HG03469 (cell line): ENCODE measurements around the gene ARL4C.

ENCODE experiments used
- ATAC-seq: cut with Tn5 transposase; IDR thresholded peaks from one replicate; pipeline ENCODE4 v1.9.1; 2021; ENCODE audit warnings: mild to moderate bottlenecking, moderate library complexity, moderate number of reproducible peaks; ENCODE audit not compliant: unreplicated experiment

ARL4C gene

GRCh38 chr2:234500394-234501006 is 3.6 kb upstream of the ARL4C start:
- ATAC-seq, result peak; percentile 42

DNA sequence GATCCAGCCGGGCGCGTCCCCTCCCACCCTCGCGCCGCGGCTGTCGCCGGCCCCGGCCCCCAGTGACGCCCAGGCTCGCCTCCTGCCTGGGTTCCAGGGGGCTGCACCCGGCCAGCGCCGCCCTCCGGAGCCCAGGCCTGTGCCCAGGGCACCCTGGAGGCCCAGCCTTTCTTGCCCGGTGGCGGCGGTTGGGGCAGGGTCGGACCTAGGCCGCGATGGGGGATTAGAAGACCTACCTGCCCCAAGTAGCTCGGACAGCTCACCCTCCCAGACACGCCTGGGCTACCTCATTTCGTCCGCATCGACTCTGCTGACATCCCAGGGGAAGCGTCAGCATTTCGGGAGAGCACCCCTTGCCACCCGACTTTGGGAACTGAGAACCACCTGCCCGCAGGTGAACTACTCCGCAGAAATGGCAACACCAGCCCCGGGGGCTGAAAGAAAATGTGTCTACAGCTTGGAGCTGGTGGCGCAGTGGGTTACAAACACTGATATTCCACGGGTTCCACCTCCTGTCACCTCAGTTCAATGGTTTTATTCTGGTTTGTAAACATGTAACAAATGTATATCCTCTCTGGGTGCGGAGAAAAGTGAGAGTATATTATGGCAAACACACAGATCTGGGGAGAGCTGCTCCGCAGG is 834 bp upstream of the ARL4C start:
- ATAC-seq, result no peak

DNA sequence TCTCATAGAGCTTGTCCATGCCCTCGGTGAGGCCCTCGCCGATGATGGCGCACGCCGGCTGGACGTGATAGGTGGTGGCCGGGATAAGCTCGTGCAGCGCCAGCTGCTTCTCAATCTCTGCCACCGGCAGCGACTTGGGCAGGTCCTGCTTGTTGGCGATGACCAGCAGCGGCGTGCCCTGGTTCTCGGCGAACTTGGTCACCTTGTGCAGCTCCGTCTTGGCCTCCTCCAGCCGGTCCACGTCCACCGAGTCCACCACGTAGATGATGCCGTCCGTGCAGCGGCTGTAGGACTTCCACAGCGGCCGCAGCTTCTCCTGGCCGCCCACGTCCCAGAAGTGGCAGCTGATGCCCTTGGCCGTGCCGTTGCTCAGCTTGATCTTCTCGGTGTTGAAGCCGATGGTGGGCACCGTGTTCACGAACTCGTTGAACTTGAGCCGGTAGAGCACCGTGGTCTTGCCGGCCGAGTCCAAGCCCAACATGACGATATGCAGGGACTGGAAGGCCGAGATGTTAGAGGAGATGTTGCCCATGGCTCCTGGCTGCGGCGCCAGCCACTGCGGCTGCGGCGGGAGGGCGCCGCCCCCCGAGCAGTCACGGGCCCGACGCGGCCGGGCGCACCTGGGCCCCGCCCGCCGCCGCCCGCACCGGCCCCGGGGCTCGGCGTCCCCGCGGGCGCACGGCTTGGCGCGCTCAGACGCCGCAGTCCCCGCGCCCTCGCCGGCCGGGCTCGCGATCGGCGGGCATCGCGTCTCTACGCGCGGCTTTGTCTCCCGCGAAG is 636 bp downstream of the ARL4C start:
- ATAC-seq, result no peak

DNA sequence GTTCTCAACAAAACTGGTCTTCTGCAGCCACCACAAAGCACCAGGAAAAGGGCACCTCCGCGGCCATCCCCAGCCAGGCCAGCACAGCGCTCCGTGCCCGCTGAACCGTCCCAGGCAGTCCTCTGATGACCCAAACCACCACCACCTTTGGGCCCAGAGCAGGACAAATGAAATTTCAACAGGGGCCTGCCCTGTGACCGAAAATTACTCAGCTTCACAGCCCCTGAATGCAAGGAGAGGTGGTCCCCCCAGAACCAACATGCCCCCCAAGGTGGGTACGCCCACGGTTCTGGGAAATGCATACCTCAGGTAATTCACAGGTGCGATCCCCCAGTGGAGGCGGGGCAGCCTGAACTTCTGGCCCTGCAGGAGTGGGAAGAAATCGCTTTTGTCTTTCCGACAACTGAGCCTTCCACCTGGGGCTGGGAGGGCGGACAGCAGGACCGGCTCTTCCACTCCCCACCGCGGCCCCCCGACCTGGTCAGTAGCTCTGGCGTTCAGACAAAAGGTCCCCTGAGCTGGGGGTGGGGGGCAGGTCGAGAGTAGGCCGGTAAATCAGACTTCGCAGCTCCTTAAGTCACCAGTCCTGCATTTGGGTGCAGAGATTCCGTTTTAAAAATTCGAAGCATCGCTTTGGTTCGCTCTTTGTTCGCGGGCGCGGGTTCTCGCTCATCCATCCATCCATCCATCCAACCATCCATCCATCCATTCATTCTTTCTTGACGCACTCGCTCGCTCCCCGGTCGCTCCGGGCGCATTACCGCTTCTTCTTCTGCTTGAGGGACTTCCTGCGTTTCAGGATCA is 1.4 kb downstream of the ARL4C start:
- ATAC-seq, result no peak

DNA sequence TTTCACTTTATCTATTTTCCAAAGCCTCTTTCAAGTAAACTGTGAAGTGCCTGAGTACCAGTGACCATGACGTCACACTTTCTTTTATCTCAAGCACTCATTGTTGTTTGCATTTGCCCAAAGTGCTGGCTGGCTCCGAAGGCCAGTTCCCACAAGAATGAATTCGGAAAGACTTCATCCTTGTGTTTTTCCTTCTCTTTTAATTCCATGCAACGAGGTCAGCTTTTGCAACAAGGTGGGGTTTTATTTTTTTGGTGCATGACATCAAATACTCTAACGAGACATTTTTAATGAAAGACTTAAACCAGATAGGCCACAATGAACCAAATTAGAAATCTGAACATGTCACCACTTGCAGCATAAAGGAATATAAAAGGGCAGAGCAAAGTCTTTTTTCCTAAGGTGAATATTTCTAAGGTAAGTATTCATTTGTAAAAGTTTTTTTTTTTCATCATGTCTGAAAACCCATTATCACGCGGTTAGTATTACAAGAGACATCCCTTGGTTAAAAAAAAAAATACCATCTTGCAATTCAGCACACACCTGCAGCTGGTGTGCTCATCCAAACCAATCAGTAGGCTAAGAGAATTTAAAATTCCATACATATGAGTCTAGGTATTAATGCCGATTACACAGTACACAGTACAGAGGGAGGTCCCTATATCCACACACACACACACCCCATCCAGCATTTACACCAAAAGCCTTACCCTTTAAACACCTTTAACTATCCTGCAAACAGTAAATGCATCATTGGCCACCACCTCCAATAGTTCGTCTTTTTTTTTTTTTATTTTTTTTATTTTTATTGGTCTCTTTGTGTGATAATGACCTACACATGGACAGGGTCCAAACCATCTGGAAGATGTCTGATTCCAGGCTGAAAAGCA is 2.3 kb downstream of the ARL4C start:
- no peak for ATAC-seq

- ATAC-seq, result no peak
Observed at GRCh38 chr2:234493796-234494195, 3.1 kb downstream of the ARL4C start.

DNA sequence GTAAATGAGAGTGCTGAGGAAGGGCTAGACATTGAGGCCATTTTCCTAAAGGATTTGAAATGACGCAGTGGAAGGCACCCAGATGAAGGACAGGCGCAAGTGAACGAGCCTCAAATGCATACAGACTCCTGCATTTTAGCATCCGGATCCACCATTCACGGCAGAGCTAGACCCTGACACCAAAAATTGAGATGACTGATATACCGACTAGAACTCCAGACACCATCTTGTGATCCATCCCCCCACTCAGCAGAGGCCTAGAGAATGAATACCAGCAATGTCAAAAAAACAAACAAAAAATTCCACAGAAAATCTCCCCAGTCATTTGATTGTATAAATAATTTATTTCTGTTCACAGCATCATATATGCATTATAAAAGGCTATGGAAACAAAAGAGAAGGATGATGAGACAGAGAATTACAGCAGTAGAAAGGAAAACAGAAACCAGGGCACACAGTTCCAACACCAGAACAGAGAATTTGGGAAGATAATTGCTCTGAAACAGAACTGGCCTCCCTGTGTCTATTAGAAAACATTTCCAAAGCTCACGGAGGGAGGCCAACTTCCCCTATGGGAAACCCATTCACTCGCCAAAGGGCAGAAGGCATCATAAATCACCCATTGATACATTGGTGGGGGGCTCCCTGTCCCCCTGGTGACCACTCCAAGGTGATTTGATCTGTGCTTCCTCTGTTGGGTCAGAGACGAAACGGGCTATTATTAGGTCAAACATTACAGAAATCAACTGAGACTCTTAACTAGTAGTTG is 4.0 kb downstream of the ARL4C start:
- ATAC-seq, result no peak

DNA sequence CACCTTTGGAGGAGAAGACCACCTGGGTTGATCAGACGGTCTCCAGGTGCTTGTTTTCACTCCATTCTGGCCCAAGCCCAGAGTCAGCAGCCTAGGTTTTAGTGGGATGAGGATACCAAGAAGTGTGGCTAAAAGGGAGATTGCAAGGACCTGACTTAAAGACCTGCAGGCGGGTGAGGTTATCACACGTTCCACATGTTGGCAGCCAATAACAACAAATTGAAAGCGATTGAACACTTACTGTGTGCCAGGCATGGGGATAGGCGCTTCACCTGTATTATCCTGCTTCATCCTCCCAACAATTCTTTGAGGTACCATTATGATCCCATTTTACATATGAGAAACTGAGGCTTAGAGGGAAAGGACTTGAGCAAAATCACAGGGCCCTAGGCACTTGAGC is 5.0 kb downstream of the ARL4C start:
- ATAC-seq, result no peak

GRCh38 chr2:234491281-234491680 is 5.6 kb downstream of the ARL4C start:
- no peak for ATAC-seq

DNA sequence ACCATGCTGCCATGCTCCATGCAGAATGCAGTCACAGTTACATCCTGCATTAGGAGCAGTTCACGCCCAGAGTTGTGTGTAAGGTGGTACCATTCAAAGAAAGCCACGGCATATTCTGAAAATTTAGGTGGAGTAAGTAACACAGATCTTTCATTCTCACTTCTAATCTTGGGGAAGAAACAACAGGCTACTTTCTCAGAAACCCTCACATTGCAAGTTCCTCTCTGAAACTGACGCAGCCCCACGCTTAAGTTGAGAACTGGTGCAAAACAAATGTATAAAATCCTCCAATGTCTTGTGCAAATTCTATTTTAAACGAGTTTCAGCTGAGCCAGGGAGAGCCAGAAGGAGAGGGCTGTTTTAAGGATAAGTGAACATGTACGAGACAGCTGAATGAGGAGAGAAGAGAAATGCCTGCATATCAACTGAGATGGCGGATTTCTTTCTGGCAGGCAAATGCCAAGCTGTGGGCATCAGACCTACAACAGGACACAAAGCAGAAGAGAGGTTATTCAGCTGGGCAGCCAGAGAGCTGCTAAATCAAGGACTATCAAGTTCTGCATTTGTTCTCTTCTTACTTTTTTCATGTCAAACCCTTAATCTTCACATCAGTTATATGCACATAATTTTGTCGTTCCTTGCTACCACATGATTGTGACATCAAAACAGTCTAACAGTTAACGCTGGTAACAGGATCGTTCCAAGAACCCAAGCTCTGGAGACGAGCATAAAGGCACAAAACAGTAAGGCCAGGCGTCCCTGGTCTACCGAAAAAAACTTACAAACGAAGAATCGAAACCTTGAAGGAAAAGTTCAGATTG is 6.4 kb downstream of the ARL4C start:
- ATAC-seq, result no peak

DNA sequence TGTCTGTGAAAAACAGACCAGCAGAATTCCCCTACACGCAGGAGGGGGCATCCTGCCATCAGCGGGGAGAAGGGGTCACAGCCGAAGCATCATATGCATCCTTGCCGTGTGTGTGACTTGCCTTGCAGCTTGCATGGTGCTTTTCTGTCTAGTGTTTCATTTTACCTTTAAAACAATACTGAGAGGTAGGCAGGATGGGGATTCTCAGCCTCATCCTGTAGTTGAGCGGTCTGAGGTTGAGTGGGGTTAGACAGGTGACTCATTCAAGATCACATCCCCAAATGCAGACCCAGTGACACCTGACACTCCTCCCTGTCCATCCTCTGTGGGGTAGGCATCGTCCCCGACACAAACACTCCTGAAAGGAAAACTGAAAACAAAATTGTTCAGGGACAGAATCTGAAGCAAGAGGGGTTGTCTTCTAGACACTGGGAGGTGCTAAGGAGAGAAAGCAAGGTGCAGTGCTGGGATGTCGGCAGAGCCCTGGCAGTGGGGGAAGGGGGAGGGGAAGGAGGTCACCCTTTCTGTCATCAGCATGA is 7.9 kb downstream of the ARL4C start:
- peak; percentile 62 for ATAC-seq

- ATAC-seq, result no peak
Observed at GRCh38 chr2:234488486-234488885, 8.4 kb downstream of the ARL4C start.

- no peak for ATAC-seq
Observed at GRCh38 chr2:234487356-234487755, 9.5 kb downstream of the ARL4C start.

GRCh38 chr2:234483568-234484251 is 13.2 kb downstream of the ARL4C start:
- no peak for ATAC-seq

DNA sequence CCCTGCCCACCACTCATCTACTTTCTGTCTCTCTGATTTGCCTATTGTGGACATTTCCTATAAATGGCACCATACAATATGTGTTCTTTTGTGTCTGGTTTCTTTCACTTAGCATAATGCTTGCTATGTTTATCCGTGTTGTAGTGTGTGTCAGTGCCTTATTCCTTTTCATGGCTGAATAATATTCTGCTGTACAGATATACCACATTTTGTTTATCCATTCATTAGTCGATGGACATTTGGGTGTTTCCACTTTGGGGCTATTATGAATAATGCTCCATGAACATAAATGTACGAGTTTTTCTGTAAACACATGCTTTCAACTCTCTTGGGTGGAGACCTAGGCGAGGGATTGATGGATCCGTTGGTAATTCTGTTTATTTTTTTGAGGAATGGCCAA is 15.6 kb downstream of the ARL4C start:
- no peak for ATAC-seq

- ATAC-seq, result no peak
Observed at GRCh38 chr2:234480337-234480736, 16.5 kb downstream of the ARL4C start.

GRCh38 chr2:234479465-234479864 is 17.4 kb downstream of the ARL4C start:
- ATAC-seq, result no peak
